Coronary artery (tissue), 2 donors: Measurements from ENCODE around the gene MYO1B.

Experiments
- DNase-seq: peaks from one replicate; pipeline ENCODE4 v3.0.0-alpha.2; 2017; ENCODE audit warnings: low spot score
- H3K27ac ChIP-seq, 2 donors: fragments of 200-600 bp; sonication (generic); one replicate each; pipeline ENCODE4 v1.5.1; 2016 to 2019
- H3K4me3 ChIP-seq: fragments of 200-600 bp; sonication (generic); 2 replicates; pipeline ENCODE4 v1.5.1; 2016; ENCODE audit warnings: mild to moderate bottlenecking, moderate library complexity
- TF ChIP-seq, protein P1 (sequence below): fragments of 200-600 bp; sonication (generic); IDR thresholded peaks from one replicate; pipeline ENCODE4 v1.5.1; 2019; ENCODE audit warnings: antibody characterized with exemption

The MYO1B gene

DNA sequence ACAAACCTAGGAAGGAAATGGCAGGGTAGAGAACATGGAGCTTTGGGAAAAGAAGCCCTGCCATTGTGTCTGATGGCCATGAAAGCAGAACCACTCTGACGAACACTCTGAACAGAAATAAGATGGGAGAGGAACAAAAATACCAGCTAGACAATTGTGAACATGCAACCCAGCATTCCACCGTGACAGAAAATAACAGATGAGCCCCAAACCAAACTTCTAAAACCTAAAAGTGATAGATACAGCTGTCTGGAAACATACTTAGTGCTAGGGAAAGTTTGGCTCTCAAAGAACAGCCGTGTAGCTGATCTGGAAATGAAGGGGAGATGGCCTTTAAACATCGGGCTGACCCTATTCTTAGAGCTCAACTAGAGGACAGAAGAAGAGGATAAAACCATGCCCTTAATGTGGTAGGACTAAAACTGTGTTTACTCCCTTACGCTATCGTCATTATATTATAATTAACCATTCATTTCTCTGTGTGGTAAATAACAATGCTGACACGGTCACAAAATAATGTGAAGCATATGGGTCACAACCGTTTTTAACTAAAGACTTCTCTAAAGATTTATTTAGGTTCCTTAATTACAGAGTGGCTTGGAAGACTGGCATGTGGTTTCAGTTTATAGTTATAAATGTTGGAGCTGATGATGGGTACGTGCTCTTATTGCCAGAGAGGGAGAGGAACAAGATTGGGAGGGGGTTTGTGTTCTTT is 80.6 kb downstream of the MYO1B start:
- no peak for DNase-seq
- Histone ChIP-seq H3K27ac (no peak overlapping the region), H3K4me3 (no peak overlapping the region)
- TF ChIP-seq, protein P1, sequence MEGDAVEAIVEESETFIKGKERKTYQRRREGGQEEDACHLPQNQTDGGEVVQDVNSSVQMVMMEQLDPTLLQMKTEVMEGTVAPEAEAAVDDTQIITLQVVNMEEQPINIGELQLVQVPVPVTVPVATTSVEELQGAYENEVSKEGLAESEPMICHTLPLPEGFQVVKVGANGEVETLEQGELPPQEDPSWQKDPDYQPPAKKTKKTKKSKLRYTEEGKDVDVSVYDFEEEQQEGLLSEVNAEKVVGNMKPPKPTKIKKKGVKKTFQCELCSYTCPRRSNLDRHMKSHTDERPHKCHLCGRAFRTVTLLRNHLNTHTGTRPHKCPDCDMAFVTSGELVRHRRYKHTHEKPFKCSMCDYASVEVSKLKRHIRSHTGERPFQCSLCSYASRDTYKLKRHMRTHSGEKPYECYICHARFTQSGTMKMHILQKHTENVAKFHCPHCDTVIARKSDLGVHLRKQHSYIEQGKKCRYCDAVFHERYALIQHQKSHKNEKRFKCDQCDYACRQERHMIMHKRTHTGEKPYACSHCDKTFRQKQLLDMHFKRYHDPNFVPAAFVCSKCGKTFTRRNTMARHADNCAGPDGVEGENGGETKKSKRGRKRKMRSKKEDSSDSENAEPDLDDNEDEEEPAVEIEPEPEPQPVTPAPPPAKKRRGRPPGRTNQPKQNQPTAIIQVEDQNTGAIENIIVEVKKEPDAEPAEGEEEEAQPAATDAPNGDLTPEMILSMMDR = no peak

DNA sequence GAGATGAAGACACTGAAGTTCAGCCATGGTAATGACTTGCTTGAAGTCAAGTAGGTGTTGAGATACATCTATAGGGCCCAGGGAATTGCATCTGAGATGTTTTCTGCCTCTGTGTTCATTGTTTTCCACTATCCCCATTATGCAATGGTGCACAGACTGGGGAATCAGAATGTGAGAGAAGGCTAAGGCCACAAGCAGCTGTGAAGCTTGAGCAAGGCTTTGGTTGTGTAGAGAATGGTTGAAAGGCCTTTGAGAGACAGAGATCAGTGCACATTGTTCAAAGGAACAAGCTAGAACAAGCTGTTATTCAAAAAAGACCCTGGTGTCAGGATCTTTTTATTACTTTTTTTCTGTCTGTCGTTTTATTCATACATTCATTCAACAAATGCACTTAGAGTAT is 82.3 kb downstream of the MYO1B start:
- DNase-seq = no peak
- Histone ChIP-seq H3K4me3 (no peak overlapping the region), H3K27ac (no peak overlapping the region)
- TF ChIP-seq, protein P1 = no peak

DNA sequence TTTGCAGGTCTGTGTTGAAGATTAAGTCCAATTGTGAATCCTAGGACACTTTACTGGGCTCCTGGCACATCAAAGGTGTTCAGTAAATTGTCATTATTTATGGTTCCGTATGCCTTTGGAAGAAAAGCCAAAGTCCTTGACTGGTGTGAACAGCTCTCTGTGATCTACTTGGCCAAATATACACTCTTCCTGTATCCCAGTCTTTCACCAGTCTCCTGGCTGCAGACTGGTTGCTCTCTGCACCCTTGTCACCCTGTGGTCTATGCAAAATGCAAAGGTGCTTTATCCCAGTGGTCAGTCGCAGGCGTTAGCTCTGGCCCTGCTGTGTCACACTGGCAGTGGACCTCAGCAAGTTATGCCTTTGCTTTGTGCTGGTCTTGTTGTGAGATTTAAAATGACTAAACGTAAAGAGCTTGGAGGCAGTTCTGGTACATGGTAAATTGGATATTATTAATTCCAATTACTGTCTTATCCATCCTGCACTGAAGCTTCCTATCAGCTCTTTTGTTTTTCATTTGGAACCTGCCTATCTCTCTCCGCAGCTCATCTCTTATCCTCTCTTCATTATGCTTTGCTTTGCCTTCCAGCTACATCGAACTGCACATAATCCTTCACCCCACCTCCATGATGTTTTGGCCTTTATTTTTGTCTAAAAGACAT is 83.1 kb downstream of the MYO1B start:
- no peak for DNase-seq
- Histone ChIP-seq H3K4me3 (no peak overlapping the region), H3K27ac (no peak overlapping the region)
- TF ChIP-seq, protein P1 = no peak

DNA sequence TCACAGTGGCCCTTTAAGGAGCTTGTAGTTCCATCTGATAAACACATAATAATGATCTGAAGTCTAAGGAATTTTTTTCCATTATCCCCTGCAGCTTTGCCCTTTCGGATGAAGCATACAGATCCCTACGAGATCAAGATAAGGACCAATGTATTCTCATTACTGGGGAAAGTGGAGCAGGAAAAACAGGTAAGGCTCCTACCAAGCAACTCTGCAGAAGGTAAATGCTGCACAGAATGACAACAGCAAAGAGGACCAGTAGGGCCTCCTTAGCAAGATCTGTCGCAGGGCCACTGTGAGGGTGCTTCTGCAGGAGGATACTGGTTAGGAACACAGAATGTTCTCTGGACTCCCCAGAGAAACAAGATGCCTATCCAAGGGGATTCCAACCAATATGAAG is 84.6 kb downstream of the MYO1B start:
- no peak for DNase-seq
- Histone ChIP-seq H3K4me3 (no peak overlapping the region), H3K27ac (no peak overlapping the region)
- TF ChIP-seq, protein P1 = no peak

DNA sequence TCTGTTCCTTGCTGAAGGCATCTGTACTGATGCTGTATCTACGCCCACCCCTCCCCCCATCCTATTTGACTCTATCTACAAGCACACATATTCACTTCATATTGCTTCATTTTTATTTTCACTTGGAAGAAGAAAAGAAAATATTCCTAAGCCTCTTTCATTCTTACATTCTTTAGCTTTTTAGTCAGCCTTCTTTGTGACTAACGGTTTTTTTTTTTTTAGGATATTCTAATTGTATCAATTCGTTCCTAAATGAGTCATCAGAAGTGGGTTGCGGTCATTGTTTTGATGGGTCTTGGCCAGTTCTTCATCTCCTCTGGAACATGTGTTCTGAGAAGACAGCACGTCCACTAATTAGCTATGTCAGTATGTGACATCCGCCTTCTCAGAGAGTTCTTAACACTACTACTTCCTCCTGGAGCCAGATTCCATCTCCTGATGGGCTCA is 88.7 kb downstream of the MYO1B start:
- TF ChIP-seq, protein P1 = no peak
- H3K4me3 ChIP-seq = no peak overlapping the region
- peak overlapping the region in 1 of 2 donors; percentile 40 for H3K27ac ChIP-seq
- no peak for DNase-seq

DNA sequence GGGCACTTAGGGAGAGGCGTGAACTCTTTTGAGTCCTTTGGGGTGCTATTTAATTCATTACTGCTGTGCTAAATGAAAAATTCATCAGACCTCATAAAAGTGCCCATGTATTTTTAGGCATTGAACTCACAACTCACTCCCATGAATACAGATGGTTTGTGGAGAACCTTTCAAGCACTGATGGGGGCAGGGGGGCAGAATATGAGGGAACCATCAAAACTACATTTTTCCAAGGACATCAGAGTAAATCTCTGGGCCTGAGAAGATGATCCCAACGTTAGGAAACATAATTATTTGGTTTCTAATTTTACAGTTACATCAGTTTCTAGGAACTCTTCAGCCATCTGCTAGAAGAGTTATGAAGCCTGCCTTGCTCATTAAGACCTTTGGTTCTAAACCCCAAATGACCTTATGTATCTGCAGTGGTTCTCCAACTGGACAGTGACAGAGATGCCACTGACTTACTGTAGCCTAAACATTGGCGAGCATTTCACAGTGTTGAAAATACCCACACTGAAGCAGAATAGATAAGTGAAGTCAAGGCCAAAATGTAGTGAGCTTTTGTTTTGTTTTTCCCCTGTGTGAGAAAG is 90.8 kb downstream of the MYO1B start:
- TF ChIP-seq, protein P1 = no peak
- no peak for DNase-seq
- Histone ChIP-seq H3K27ac (no peak overlapping the region), H3K4me3 (no peak overlapping the region)
